ENCODE data around the gene MAN2B2.

- TF ChIP-seq ELF4 (IDR thresholded peaks at IDR 0.05) (no peak), CTBP1 (IDR thresholded peaks at IDR 0.05; ENCODE audit: borderline replicate concordance) (no peak), FOXA1 (IDR thresholded peaks at IDR 0.05) (no peak)
Observed at GRCh38 chr4:6562931-6563901, 11.8 kb upstream of the MAN2B2 start.
